ENCODE measurements around the gene GYPC.

The GYPC gene

GRCh38 chr2:126656431-126657147 lies 631 bp downstream of the GYPC start:
- Histone ChIP-seq H4K20me1 (ENCODE audit: insufficient read depth, low read length, poor library complexity, severe bottlenecking) (peaks cover 8% of the 10 kb centered on the region), H3F3A (ENCODE audit: low read depth) (peaks cover 8% of the 10 kb centered on the region; the same call in 1 of the 2 replicates), H3K4me1 (ENCODE audit: insufficient read depth, low read length, poor library complexity, severe bottlenecking) (peaks cover 36% of the 10 kb centered on the region), H3K79me2 (ENCODE audit: insufficient read depth, low read length) (peaks cover 58% of the 10 kb centered on the region), H3K9me2 (replicated peaks; ENCODE audit: low read depth, low read length) (no peaks in the 10 kb centered on the region), H3K36me3 (ENCODE audit: insufficient read depth, low read length) (no peaks in the 10 kb centered on the region), H3K4me3 (ENCODE audit: low read length, poor library complexity, severe bottlenecking) (peak overlapping the region; percentile 88), H3K9ac (ENCODE audit: low read depth, low read length, poor library complexity, severe bottlenecking) (peak overlapping the region; percentile 96), H2AFZ (ENCODE audit: low read length) (peak overlapping the region; percentile 71), H3K4me2 (ENCODE audit: low read depth, low read length, poor library complexity, severe bottlenecking) (peak overlapping the region; percentile 89), H3K27me3 (ENCODE audit: insufficient read depth, low read length, poor library complexity, severe bottlenecking) (no peaks in the 10 kb centered on the region), H3K9me3 (ENCODE audit: insufficient read depth, low read depth, low read length) (no peaks in the 10 kb centered on the region)
- TF ChIP-seq EZH2phosphoT487 (IDR thresholded peaks at IDR 0.05; ENCODE audit: borderline replicate concordance) = no peak
- TF ChIP-seq CTCF (conservative IDR thresholded peaks at IDR 0.05; ENCODE audit: low read length) = no peak

- Histone ChIP-seq H3K9me2 (replicated peaks; ENCODE audit: low read depth, low read length) (no peaks in the 10 kb centered on the region), H3K9me3 (ENCODE audit: insufficient read depth, low read depth, low read length) (no peaks in the 10 kb centered on the region), H3K4me3 (ENCODE audit: low read length, poor library complexity, severe bottlenecking) (peak overlapping the region; percentile 88), H3K27me3 (ENCODE audit: insufficient read depth, low read length, poor library complexity, severe bottlenecking) (no peaks in the 10 kb centered on the region), H3K36me3 (ENCODE audit: insufficient read depth, low read length) (no peaks in the 10 kb centered on the region), H4K20me1 (ENCODE audit: insufficient read depth, low read length, poor library complexity, severe bottlenecking) (peaks cover 14% of the 10 kb centered on the region), H3K9ac (ENCODE audit: low read depth, low read length, poor library complexity, severe bottlenecking) (peak overlapping the region; percentile 96), H3F3A (ENCODE audit: low read depth) (peaks cover 8% of the 10 kb centered on the region; the same call in 1 of the 2 replicates), H2AFZ (ENCODE audit: low read length) (peak overlapping the region; percentile 71; the same call in 1 of the 2 replicates), H3K4me2 (ENCODE audit: low read depth, low read length, poor library complexity, severe bottlenecking) (peak overlapping the region; percentile 89), H3K79me2 (ENCODE audit: insufficient read depth, low read length) (peaks cover 64% of the 10 kb centered on the region), H3K4me1 (ENCODE audit: insufficient read depth, low read length, poor library complexity, severe bottlenecking) (peaks cover 42% of the 10 kb centered on the region)
- TF ChIP-seq EZH2phosphoT487 (IDR thresholded peaks at IDR 0.05; ENCODE audit: borderline replicate concordance) = no peak
- TF ChIP-seq CTCF (conservative IDR thresholded peaks at IDR 0.05; ENCODE audit: low read length) = no peak
These were observed 1.2 kb downstream of the GYPC start for GRCh38 chr2:126657148-126657635.

GRCh38 chr2:126657636-126658318 lies 1.8 kb downstream of the GYPC start:
- H3F3A ChIP-seq (ENCODE audit: low read depth) = peaks cover 8% of the 10 kb centered on the region; the same call in 1 of the 2 replicates
- H4K20me1 ChIP-seq (ENCODE audit: insufficient read depth, low read length, poor library complexity, severe bottlenecking) = peaks cover 20% of the 10 kb centered on the region
- peak overlapping the region; percentile 88 for H3K4me3 ChIP-seq (ENCODE audit: low read length, poor library complexity, severe bottlenecking)
- H3K27me3 ChIP-seq (ENCODE audit: insufficient read depth, low read length, poor library complexity, severe bottlenecking) = no peaks in the 10 kb centered on the region
- peak overlapping the region; percentile 89 for H3K4me2 ChIP-seq (ENCODE audit: low read depth, low read length, poor library complexity, severe bottlenecking)
- TF ChIP-seq CTCF (conservative IDR thresholded peaks at IDR 0.05; ENCODE audit: low read length) = no peak
- no peak for TF ChIP-seq EZH2phosphoT487 (IDR thresholded peaks at IDR 0.05; ENCODE audit: borderline replicate concordance)
- peaks cover 48% of the 10 kb centered on the region for H3K4me1 ChIP-seq (ENCODE audit: insufficient read depth, low read length, poor library complexity, severe bottlenecking)
- no peaks in the 10 kb centered on the region for H3K9me3 ChIP-seq (ENCODE audit: insufficient read depth, low read depth, low read length)
- no peaks in the 10 kb centered on the region for H3K9me2 ChIP-seq (replicated peaks; ENCODE audit: low read depth, low read length)
- H2AFZ ChIP-seq (ENCODE audit: low read length) = no peak overlapping the region
- H3K79me2 ChIP-seq (ENCODE audit: insufficient read depth, low read length) = peaks cover 69% of the 10 kb centered on the region
- no peaks in the 10 kb centered on the region for H3K36me3 ChIP-seq (ENCODE audit: insufficient read depth, low read length)
- H3K9ac ChIP-seq (ENCODE audit: low read depth, low read length, poor library complexity, severe bottlenecking) = peak overlapping the region; percentile 96
